ENCODE results near the gene GFM1. TPM values are rescaled to one million over a fixed set of nuclear protein-coding genes. Genes with fewer than 3 reads are reported as not detected.

Gene GFM1
- total RNA-seq, 1 experiment from 2014 or later = 71.5 TPM

GRCh38 chr3:158738653-158739052 is 94.3 kb downstream of the GFM1 start:
- in situ Hi-C loops (cut with HindIII; ENCODE audit: low pct_unique_long_range_greater_than_20kb, low sequenced_read_pairs) = no loop called here
- no peak for DNase-seq (ENCODE audit: low read depth, low spot score)

- DNase-seq (ENCODE audit: low read depth, low spot score) = no peak
- in situ Hi-C loops (cut with HindIII; ENCODE audit: low pct_unique_long_range_greater_than_20kb, low sequenced_read_pairs) = no loop called here
Observed at GRCh38 chr3:158739078-158739477, 94.8 kb downstream of the GFM1 start.

- in situ Hi-C loops (cut with HindIII; ENCODE audit: low pct_unique_long_range_greater_than_20kb, low sequenced_read_pairs) = no loop called here
- no peak for DNase-seq (ENCODE audit: low read depth, low spot score)
Observed at GRCh38 chr3:158739661-158740060, 95.3 kb downstream of the GFM1 start.

Small RNAs within 50 kb of the gene (small RNA-seq; reads per million reads assigned to genes)
- 0 reads per million in 2 experiments for gene AC025033.1
- gene AC080013.6 = 0 reads per million in 2 experiments

Other genes with a start within 250 kb of the GFM1 start
- gene MLF1, start 73.3 kb upstream of the GFM1 start, total RNA-seq (2014; rRNA removed; shearing (Covaris generic)) = 19.8 and 20.2 TPM in 2 replicates
- gene LXN, start 28.1 kb downstream of the GFM1 start, total RNA-seq (2014; rRNA removed; shearing (Covaris generic)) = 244 and 273 TPM in 2 replicates
- gene RARRES1, start 87.9 kb downstream of the GFM1 start, total RNA-seq (2014; rRNA removed; shearing (Covaris generic)) = 0.58 TPM in 1 of 2 replicates, not detected in the other
- 58.3 and 62.4 TPM in 2 replicates for gene MFSD1, start 157.5 kb downstream of the GFM1 start, total RNA-seq (2014; rRNA removed; shearing (Covaris generic))

Data from SK-MEL-5 (cell line).